ENCODE measurements around the gene SLC25A42.
"Not testable (repeated sequence)": the region's sequence is repeated elsewhere in the genome, so short reads cannot be mapped to it uniquely, and the experiment has no call there.

Gene SLC25A42

DNA sequence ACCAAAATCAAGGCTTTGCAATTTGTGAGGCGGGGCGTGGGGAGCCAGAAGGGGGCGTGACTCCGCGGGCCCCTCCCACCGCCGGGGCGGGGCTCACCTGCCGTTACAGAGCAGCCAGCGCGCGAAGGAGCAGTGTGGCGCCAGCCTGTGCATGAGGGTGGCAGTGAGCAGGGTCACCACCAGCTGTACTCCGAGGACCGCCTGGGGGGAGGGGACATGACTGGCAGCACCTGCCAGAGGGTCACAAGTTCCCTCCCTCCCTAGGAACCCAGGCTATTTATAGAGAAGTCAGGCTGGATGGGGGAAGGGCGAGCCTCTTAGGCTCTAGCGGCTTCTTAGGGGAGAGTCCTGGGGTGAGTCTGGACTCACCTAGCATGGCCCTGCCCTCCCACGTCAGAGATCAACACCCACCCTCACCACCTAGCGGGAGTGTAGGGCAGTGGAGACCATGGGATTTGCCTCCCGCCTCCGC is 70.9 kb downstream of the SLC25A42 start:
- H3K9me3 Mint-ChIP-seq = peaks cover 3% of the 10 kb centered on the region
- peaks cover 6% of the 10 kb centered on the region for H3K27me3 Mint-ChIP-seq (ENCODE audit: low read depth)
- TF ChIP-seq, protein P1, sequence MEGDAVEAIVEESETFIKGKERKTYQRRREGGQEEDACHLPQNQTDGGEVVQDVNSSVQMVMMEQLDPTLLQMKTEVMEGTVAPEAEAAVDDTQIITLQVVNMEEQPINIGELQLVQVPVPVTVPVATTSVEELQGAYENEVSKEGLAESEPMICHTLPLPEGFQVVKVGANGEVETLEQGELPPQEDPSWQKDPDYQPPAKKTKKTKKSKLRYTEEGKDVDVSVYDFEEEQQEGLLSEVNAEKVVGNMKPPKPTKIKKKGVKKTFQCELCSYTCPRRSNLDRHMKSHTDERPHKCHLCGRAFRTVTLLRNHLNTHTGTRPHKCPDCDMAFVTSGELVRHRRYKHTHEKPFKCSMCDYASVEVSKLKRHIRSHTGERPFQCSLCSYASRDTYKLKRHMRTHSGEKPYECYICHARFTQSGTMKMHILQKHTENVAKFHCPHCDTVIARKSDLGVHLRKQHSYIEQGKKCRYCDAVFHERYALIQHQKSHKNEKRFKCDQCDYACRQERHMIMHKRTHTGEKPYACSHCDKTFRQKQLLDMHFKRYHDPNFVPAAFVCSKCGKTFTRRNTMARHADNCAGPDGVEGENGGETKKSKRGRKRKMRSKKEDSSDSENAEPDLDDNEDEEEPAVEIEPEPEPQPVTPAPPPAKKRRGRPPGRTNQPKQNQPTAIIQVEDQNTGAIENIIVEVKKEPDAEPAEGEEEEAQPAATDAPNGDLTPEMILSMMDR (IDR thresholded peaks at IDR 0.05; ENCODE audit: unreplicated experiment in 3 of 3) = no peak
- peak overlapping the region in 2 of 3 experiments; percentile 25 to 27 for H3K4me3 Mint-ChIP-seq
- peaks cover 14% of the 10 kb centered on the region for H3K4me1 Mint-ChIP-seq
- H3K27ac Mint-ChIP-seq = no peak overlapping the region
- peaks cover 26% of the 10 kb centered on the region for H3K36me3 Mint-ChIP-seq (ENCODE audit: low read depth)

DNA sequence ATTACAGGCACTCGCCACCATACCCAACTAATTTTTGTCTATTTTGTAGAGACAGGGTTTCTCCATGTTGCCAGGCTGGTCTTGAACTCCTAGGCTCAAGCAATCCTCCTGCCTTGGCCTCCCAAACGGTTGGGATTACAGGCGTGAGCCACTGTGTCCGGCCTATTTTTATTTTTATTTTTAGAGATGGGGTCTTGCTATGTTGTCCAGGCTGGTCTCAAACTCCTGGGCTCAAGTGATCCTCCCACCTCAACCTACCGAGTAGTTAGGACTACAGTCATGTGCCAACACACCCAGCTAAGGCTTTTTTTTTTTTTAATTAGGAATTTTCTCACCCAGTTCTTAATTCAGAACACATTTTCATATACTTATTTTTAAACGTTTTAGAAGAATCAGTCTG is 71.9 kb downstream of the SLC25A42 start:
- H3K36me3 Mint-ChIP-seq (ENCODE audit: low read depth) = peaks cover 18% of the 10 kb centered on the region
- not testable (repeated sequence) for H3K9me3 Mint-ChIP-seq; H3K27ac Mint-ChIP-seq; H3K27me3 Mint-ChIP-seq (ENCODE audit: low read depth); H3K4me3 Mint-ChIP-seq
- peaks cover 14% of the 10 kb centered on the region for H3K4me1 Mint-ChIP-seq

DNA sequence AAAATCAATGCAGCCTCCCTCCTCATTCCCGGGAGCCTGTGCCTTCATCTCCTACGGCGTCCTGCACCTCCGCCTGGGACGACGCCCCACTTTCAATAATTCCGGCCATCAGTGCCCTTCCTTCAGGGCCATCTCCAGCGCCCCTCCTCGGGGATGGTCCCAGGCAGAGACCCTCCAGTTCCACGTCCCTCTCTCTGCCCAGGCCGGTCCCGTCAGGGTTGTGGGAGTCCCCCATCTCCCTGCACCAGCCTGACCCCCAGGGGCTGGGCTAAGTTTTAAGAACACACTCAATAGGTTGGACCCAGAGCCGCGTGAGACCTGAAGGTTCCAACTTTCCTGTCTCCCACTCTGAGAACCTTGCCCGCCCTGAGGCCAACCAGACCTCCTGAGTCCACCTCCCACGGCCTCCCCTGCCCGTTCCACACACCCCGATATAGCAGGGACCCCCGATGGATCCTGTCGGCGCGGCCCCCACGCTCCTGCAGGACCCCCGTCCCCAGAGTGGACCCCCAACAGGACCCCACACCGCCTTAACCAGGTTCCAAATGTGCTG is 73.8 kb downstream of the SLC25A42 start:
- Mint-ChIP-seq H3K27ac (peak overlapping the region in 1 of 3 experiments; percentile 68), H3K27me3 (ENCODE audit: low read depth) (peaks cover 10% of the 10 kb centered on the region), H3K4me3 (peak overlapping the region; percentile 96 to 99 (median 99)), H3K4me1 (peaks cover 14% of the 10 kb centered on the region), H3K9me3 (no peaks in the 10 kb centered on the region), H3K36me3 (ENCODE audit: low read depth) (peaks cover 5% of the 10 kb centered on the region)
- TF ChIP-seq, protein P1 (IDR thresholded peaks at IDR 0.05; ENCODE audit: unreplicated experiment in 3 of 3) = no peak

DNA sequence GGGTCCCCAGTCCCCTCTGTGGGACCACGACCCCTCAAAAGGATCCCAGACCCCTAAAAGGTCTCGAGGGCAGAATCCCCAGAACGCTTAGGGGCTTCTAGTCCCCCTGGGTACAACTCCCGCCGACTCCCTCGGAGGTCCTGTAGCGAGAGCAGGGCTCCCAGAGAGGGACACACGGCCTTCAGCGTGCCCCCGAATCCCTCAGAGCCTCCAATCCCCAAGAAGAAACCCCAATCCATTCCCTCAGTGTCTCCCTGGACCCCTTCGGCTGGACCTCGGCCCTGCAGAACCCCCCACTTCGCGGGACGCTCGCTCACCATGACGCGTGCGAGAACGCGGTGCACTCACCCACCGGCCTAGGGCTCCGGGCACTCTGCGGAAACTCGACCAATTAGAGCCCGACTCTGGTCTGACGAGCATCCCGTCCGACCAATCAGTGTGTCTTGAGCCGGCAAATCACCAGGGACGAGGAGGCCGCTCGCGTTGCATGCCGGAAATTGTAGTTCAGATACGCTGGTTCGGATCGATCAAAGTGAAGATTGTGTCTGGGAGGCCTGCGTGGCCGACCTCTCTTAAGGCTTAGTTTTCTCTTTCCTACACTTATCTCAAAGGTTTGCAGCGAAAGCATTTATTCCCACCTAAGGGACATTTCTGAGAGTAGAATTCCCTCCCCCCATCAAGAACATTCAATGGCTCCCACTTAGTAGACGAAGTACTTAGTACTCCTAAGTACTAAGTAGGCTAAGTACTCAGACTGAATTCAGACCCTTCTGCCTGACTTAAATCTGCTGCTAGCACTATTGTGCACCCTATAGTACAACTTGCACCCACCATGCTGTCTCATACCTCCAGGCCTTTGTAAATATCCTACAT is 74.6 kb downstream of the SLC25A42 start, which contains the start of gene TMEM161A:
Gene TMEM161A (minus strand): TSS at position 370 of the 873 bp plus-strand sequence. CDS start 50 bp downstream, at position 320.
- peaks cover 14% of the 10 kb centered on the region for H3K4me1 Mint-ChIP-seq
- H3K27ac Mint-ChIP-seq = peak within 1 kb of the TSS; percentile 68 to 92 (median 79)
- no peaks in the 10 kb centered on the region for H3K36me3 Mint-ChIP-seq (ENCODE audit: low read depth)
- peaks cover 12% of the 10 kb centered on the region for H3K27me3 Mint-ChIP-seq (ENCODE audit: low read depth)
- H3K9me3 Mint-ChIP-seq = no peaks in the 10 kb centered on the region
- TF ChIP-seq, protein P1 (IDR thresholded peaks at IDR 0.05; ENCODE audit: unreplicated experiment in 3 of 3) = no peak
- H3K4me3 Mint-ChIP-seq = peak within 1 kb of the TSS; percentile 96 to 99 (median 99)

DNA sequence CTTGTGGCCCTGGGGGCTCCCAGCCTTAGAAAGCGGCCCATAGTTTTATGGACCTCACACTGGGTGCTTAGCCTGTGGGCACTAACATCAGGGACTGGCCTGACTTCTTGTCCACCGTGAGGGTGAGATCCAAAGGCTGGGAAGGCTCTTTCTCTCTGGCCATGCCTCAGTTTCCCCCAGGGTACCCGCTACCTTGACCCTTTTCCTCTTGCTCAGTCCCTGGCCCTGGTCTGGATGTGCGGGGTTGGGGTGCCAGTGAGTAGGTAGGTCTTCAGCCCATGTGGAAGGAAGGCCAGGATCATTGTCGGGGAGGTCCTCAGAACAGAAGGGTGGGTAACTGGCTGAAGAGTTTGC is 76.1 kb downstream of the SLC25A42 start:
- TF ChIP-seq, protein P1 (IDR thresholded peaks at IDR 0.05; ENCODE audit: unreplicated experiment in 3 of 3) = peak in 1 of 3 experiments; percentile 4
- Mint-ChIP-seq H3K4me3 (peak overlapping the region in 2 of 3 experiments; percentile 53 to 66), H3K9me3 (no peaks in the 10 kb centered on the region)

DNA sequence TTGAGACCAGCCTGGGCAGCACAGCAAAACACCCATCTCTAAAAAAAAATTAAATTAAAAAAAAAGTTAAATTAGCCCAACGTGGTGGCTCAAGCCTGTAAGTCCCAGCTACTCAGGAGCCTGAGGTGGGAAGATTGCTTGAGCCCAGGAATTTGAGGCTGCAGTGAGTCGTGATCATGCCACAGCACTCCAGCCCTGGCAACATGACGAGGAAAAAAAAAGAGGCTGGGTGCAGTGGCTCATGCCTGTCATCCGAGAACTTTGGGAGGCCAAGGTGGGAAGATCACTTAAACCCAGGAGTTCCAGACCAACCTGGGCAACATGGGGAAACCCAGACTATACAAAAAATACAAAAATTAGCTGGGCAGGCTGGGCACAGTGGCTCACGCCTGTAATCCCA is 76.7 kb downstream of the SLC25A42 start:
- no peaks in the 10 kb centered on the region for H3K9me3 Mint-ChIP-seq
- no peak overlapping the region for H3K27ac Mint-ChIP-seq
- H3K4me3 Mint-ChIP-seq = no peak overlapping the region
- H3K36me3 Mint-ChIP-seq (ENCODE audit: low read depth) = no peaks in the 10 kb centered on the region
- H3K4me1 Mint-ChIP-seq = peaks cover 14% of the 10 kb centered on the region
- peaks cover 12% of the 10 kb centered on the region for H3K27me3 Mint-ChIP-seq (ENCODE audit: low read depth)
- TF ChIP-seq, protein P1 (IDR thresholded peaks at IDR 0.05; ENCODE audit: unreplicated experiment in 3 of 3) = no peak

More for the DNA sequence above, 76.1 kb downstream of the SLC25A42 start:
- H3K36me3 Mint-ChIP-seq (ENCODE audit: low read depth) = no peaks in the 10 kb centered on the region
- peaks cover 14% of the 10 kb centered on the region for H3K4me1 Mint-ChIP-seq
- no peak overlapping the region for H3K27ac Mint-ChIP-seq
- H3K27me3 Mint-ChIP-seq (ENCODE audit: low read depth) = peaks cover 12% of the 10 kb centered on the region

Measured in nephron (organoid).